GM10248 (cell line): Measurements from ENCODE around the gene PLXNA2.

ENCODE experiments used
- CTCF ChIA-PET: fragments of 300-600 bp; sonication (Branson Sonifier 250); formaldehyde crosslinking; extraction: SDS; loops from one replicate; lab custom pipeline; 2021; ENCODE audit warnings: antibody characterized with exemption; lab: Yijun Ruan, JAX
- POLR2A ChIA-PET: fragments of 350-650 bp; sonication (Branson Sonifier 250); formaldehyde crosslinking; extraction: SDS; loops from one replicate; lab custom pipeline; 2020; ENCODE audit warnings: antibody characterized with exemption; lab: Yijun Ruan, JAX
- DNase-seq: peaks from one replicate; pipeline ENCODE4 v3.0.0; 2012; ENCODE audit errors: extremely low spot score
- CTCF ChIP-seq: IDR thresholded peaks from 2 replicates; pipeline ENCODE4 v1.5.1; 2012; ENCODE audit warnings: mild to moderate bottlenecking, low read depth; ENCODE audit errors: extremely low read depth, missing control alignments, control extremely low read depth

Gene PLXNA2

GRCh38 chr1:208054485-208054884 lies 189.7 kb downstream of the PLXNA2 start:
- TF ChIP-seq CTCF, result no peak
- ChIA-PET CTCF (interaction anchor here (1.4 kb wide), 1 partner anchor 105 kb away, joined by 3 read pairs; no protein-coding TSS in a partner anchor), POLR2A (no interaction called here)
- no peak for DNase-seq

GRCh38 chr1:208053661-208054060 lies 190.5 kb downstream of the PLXNA2 start:
- DNase-seq, result no peak
- TF ChIP-seq CTCF, result no peak
- CTCF ChIA-PET, result no interaction called here
- POLR2A ChIA-PET, result no interaction called here

GRCh38 chr1:208052926-208053407 lies 191.2 kb downstream of the PLXNA2 start:
- no peak for DNase-seq
- CTCF ChIA-PET, result interaction anchor here (1.2 kb wide), 1 partner anchor 10 kb away, joined by 3 read pairs; no protein-coding TSS in a partner anchor
- no peak for TF ChIP-seq CTCF
- POLR2A ChIA-PET, result no interaction called here

GRCh38 chr1:208052135-208052534 lies 192.0 kb downstream of the PLXNA2 start:
- no peak for DNase-seq
- ChIA-PET POLR2A (no interaction called here), CTCF (interaction anchor here (1.2 kb wide), 1 partner anchor 11 kb away, joined by 3 read pairs; no protein-coding TSS in a partner anchor)
- TF ChIP-seq CTCF, result no peak

GRCh38 chr1:208051651-208052050 lies 192.5 kb downstream of the PLXNA2 start:
- POLR2A ChIA-PET, result no interaction called here
- TF ChIP-seq CTCF, result no peak
- CTCF ChIA-PET, result interaction anchor here (1.2 kb wide), 1 partner anchor 12 kb away, joined by 3 read pairs; no protein-coding TSS in a partner anchor
- DNase-seq, result no peak

- no peak for TF ChIP-seq CTCF
- ChIA-PET CTCF (interaction anchor here (1.9 kb wide), 1 partner anchor 16 kb away, joined by 6 read pairs; no protein-coding TSS in a partner anchor), POLR2A (no interaction called here)
- no peak for DNase-seq
These were observed 195.3 kb downstream of the PLXNA2 start for GRCh38 chr1:208048904-208049303.

- POLR2A ChIA-PET, result no interaction called here
- CTCF ChIA-PET, result interaction anchor here (1.3 to 2.1 kb wide), 4 partner anchors 9 to 85 kb away, joined by 3 to 6 read pairs (median 5); no protein-coding TSS in a partner anchor
- no peak for TF ChIP-seq CTCF
- no peak for DNase-seq
These were observed 196.2 kb downstream of the PLXNA2 start for GRCh38 chr1:208047975-208048374.
